ENCODE measurements around the gene KLRB1.
"Not testable (repeated sequence)": the region's sequence is repeated elsewhere in the genome, so short reads cannot be mapped to it uniquely, and the experiment has no call there.

KLRB1 gene

DNA sequence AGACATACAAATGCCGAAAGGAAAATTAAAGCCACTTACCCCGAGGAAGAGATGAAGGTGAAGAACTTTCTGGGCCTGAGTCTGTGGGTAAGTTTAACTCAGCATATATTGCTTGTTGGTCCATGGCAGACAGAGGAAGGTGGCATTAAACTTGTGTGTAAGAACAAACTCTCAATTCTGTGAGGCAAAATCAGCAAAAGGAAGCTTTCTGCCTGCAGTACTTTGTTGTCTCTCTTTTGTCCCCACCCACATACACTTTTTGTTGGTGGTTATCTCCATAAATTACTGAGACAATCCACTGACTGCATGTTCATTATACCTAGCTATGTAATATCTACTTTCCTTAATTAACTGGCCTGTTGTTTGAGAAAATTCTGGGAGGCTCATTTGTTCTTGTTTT lies at the start of gene KLRB1:
Gene KLRB1 (minus strand): TSS at position 201 of the 400 bp plus-strand sequence. CDS start 77 bp downstream, at position 124.
- DNase-seq (ENCODE audit: low read depth, low spot score) = no peak

DNA sequence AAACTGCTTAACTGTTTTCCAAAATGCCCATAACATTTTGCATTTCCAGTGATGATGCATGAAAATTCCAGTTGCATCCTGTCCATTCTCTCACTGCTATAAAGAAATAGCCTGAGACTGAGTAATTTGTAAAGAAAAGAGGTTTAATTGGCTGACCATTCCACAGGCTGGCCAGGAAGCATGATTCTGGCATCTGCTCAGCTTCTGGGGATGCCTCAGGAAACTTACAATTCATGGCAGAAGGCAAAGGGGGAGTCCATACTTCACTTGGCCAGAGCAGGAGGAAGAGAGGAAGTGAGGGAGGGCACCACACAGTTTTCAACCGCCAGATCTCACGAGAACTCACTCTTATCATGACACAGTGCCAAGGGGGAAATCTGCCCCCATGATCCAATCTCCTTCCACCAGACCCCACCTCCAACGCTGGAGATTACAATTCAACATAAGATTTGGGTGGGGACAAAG lies 43.6 kb upstream of the KLRB1 start:
- no peak for DNase-seq (ENCODE audit: low read depth, low spot score)

GRCh38 chr12:9650151-9650576 lies 42.4 kb upstream of the KLRB1 start:
- DNase-seq (ENCODE audit: low read depth, low spot score) = no peak

DNA sequence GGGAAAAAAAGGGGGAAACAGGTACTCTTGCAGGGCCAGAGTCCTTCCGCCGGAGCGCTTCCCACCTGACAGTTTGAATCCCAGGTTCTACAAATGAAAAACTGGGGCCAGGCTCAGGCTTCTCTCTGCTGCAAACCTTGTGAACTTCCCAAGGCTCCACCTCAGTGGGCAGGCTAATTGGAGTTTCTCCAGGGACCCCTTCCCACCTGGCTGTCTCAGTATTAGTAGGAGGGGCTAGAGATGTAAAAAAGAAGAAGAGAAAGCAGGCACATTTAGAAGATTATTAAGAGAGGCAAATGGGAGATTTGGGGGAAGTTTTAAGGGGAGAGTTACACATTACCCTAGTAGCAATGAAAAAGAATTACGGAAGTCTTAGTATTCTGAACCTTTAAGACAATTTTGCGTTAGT lies 41.8 kb upstream of the KLRB1 start:
- no peak for DNase-seq (ENCODE audit: low read depth, low spot score)

DNA sequence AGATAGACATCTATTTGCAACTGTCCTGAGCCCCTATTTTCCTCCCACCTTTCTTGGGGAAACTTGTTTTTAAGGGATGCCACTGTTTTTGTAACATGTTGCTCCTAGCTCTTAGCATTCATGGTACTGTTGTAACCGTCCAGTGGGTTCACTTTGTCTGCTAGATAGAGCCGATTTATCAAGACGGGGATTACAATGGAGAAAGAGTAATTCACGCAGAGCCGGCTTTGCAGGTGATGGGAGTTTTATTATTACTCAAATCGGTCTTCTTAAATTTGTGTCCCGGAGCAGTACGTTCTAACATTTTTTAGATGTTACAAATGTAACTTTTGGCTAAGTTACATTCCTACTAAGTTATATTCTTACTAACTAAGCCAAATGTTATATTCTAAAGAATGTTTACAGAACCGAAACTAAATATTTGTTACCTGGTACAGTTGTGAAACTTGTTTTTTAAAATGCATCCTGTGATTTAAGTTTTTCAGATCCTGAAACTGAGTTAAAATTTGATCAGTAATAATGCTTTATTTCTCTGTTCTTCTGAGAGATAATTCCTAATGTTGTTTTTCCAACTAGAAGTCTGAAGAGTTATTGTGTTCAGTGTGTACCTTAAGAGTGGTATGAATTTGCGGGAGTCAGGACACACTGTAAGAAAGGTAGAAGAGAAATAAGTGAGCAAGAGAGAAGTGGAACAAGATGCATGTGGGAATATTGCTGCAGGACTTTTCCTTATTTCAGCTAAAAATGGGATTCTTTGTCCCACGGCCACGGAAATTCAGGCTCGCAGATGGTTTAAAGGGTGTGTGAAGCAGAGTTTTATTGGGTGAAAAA lies 41.2 kb upstream of the KLRB1 start:
- no peak for DNase-seq (ENCODE audit: low read depth, low spot score)

GRCh38 chr12:9647825-9648700 lies 40.3 kb upstream of the KLRB1 start:
- peak; percentile 67 for DNase-seq (ENCODE audit: low read depth, low spot score)

DNA sequence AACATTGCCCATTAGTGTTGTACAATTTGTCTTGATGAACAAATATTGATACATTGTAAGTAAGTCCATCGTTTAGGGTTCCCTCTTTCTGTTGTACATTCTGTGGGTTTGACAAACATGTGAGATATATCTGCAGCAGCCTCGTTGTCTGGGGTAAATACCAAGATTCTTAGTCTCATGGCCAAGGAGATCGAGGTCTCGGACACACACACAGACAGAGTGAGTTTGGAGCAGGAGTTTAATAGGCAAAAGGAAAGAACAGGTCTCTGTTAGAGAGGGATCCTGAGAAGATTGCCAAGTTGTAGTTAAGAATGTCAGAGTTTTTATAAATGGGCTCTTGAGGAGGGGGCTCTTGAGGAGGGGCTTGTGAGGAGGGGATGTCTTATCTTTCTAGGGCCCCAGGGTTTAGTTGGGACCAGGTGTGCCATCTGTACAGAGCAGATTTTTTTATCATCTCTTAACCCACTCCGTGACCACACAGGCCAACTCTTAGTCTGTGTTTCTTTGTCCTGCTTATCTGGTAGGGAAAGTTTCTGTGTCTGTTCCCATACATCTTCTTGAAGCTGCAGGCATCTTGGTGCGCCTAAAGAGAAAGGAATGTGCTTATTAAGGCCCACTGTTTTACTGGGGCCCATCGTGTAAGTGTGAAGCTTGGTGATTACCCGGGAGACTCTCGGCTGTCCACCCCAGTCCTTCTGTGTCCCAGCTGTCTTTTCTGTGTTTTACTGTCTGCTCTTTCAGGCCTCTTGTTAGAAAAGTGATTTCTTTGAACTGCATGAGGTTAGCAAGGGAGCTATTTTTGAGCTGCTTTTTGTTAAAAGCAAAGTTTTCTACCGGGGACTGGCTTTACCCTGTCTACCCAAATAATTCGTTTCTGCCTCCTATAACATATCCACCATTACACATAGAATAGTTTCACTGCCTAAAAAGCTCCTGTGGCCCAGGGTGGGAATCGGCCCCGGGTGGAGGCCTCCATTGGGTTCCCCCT lies 39.4 kb upstream of the KLRB1 start:
- DNase-seq (ENCODE audit: low read depth, low spot score) = no peak

GRCh38 chr12:9644985-9645551 lies 37.4 kb upstream of the KLRB1 start:
- not testable (repeated sequence) for DNase-seq (ENCODE audit: low read depth, low spot score)

DNA sequence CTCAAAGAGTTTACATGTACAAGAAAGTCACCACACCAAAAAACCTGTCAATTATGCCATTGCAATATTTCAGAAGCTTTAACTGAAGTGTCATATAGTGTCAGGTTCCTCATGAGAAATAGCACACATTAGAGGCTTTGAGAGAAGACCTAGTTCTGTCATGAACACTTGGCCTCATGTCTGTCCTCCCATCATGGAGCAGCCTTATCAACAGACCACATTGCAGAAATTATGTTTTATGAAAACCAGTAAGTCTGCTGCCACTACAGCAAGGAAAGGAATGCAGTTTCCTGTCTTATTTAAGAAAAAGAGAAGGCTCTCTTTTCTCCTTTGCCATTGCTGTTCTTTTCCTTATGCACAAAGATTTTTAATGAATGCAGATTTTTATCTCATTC lies 35.5 kb upstream of the KLRB1 start:
- no peak for DNase-seq (ENCODE audit: low read depth, low spot score)

DNA sequence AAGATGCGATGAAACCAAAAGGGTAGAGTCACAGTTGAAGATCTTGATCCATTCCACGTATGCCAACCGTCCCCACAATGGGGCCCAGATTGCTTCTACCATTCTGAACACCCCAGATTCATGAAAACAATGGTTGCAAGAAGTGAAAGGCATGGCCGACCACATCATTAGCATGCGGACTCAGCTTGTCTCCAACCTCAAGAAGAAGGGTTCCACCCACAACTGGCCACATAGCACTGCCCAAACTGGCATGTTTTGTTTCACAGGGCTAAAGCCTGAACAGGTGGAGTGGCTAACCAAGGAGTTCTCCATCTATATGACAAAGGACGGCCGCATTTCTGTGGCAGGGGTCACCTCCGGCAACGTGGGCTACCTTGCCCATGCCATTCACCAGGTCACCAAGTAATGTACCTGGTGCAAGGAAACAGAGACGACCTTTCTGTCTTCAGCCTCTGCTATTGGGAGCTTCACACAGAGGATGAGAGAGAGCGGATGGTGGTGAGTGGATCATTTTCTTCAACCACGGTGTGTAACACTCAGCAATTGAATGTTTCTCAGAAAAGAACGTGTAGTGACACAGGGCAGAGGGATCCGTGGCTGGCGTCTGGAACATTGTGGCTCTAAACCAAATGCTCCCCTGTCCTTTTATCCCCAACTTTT lies 35.0 kb upstream of the KLRB1 start:
- DNase-seq (ENCODE audit: low read depth, low spot score) = no peak

- DNase-seq (ENCODE audit: low read depth, low spot score) = no peak
Observed at GRCh38 chr12:9640024-9640423, 32.3 kb upstream of the KLRB1 start.

DNA sequence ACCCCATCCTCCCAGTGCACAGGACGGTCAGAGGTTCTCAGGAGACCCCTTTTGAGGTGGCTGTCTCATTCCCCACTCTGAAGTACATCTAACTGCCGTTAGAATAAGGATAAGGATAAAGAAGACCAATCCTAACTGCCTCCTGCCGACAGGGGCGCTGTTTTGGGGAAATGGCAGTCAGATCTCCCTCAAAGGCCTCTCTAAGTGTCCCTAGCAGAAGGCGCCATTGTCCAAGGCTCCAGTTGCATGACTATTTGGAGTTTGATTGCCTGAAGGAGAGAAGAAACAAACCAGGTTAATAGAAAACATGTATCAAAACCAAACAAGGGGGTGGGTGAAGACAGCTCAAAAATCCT lies 29.1 kb upstream of the KLRB1 start:
- no peak for DNase-seq (ENCODE audit: low read depth, low spot score)

DNA sequence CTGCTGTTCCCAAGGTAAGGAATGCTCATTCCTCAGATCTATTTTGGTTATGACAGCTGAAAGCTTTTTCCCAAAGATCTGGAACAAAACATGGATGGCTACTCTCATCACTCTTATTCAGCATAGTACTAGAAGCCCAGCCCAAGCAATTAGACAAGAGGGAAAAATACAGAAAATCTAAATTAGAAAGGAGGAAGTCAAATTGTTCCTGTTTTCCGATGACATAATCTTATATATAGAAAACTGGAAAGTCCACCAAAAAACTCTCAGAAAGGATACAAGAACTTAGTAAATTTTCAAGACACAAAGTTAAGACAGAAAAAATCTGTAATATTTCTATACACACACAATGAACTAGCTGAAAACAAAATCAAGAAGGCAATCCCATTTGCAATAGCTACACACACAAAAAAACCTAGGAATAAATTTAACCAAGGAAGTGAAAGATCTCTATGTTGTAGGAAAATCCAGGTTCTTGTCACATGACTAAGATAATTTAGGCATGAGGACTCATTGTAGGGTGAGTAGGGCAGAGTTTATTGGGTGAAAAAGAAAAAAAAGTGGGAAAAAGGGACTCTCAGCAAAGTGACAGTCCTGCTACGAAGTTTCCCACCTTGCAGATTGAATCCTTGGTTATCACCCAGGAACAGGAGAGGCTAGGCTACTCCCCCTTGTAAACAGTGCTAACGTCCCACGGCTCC lies 28.6 kb upstream of the KLRB1 start:
- no peak for DNase-seq (ENCODE audit: low read depth, low spot score)

GRCh38 chr12:9634969-9635754 lies 27.4 kb upstream of the KLRB1 start:
- no peak for DNase-seq (ENCODE audit: low read depth, low spot score)

- peak; percentile 68 for DNase-seq (ENCODE audit: low read depth, low spot score)
Observed at GRCh38 chr12:9634177-9634803, 26.6 kb upstream of the KLRB1 start.

DNA sequence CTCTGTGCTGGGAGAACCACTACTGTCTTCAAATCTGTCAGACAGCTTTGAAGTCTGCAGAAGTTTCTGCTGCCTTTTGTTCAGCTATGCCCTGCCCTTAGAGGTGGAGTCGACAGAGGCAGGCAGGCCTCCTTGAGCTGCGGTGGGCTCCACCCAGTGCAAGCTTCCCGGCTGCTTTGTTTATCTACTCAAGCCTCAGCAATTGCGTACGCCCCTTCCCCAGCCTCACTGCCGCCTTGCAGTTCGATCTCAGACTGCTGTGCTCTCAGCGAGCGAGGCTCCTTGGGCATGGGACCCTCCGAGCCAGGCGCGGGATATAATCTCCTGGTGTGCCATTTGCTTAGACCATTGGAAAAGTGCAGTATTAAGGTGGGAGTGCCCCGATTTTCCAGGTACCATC lies 25.1 kb upstream of the KLRB1 start:
- DNase-seq (ENCODE audit: low read depth, low spot score) = no peak

- no peak for DNase-seq (ENCODE audit: low read depth, low spot score)
Observed at GRCh38 chr12:9626821-9627220, 19.1 kb upstream of the KLRB1 start.

- DNase-seq (ENCODE audit: low read depth, low spot score) = no peak
Observed at GRCh38 chr12:9626291-9626690, 18.6 kb upstream of the KLRB1 start.

- DNase-seq (ENCODE audit: low read depth, low spot score) = no peak
Observed at GRCh38 chr12:9625019-9625418, 17.3 kb upstream of the KLRB1 start.

Data from activated CD4-positive, CD25-positive, alpha-beta regulatory T cell treated with anti-CD3 and anti-CD28 coated beads, Interleukin-2, amount 50 U/mL, for 16 hours (primary cell).